T-helper 2 cell treated with Interferon-gamma antibody and Interleukin-4, amounts not matched to agents 5 μg/mL and 100 μg/mL, for 36 hours (primary cell): ENCODE data around the gene PLEKHB2.
"Not testable (repeated sequence)": the region's sequence is repeated elsewhere in the genome, so short reads cannot be mapped to it uniquely, and the experiment has no call there.

ENCODE experiments used
- DNase-seq: peaks from one replicate; pipeline ENCODE4 v3.0.0; 2021; ENCODE audit warnings: low spot score
- H3K27ac Mint-ChIP-seq: one replicate; pipeline ENCODE4 v1.8.0; 2021; ENCODE audit warnings: mild to moderate bottlenecking, mixed read lengths
- H3K27me3 Mint-ChIP-seq: one replicate; pipeline ENCODE4 v1.8.0; 2021; ENCODE audit warnings: low read depth, mixed read lengths
- H3K36me3 Mint-ChIP-seq: one replicate; pipeline ENCODE4 v1.8.0; 2021; ENCODE audit warnings: low read depth, mixed read lengths
- H3K4me1 Mint-ChIP-seq: one replicate; pipeline ENCODE4 v1.8.0; 2021; ENCODE audit warnings: low read depth, mixed read lengths
- H3K4me3 Mint-ChIP-seq: one replicate; pipeline ENCODE4 v1.8.0; 2022; ENCODE audit warnings: mild to moderate bottlenecking, moderate library complexity, mixed read lengths
- H3K9me3 Mint-ChIP-seq: one replicate; pipeline ENCODE4 v1.8.0; 2021; ENCODE audit warnings: mixed read lengths

Gene PLEKHB2

GRCh38 chr2:131113566-131114227, 8.6 kb downstream of the PLEKHB2 start:
- Mint-ChIP-seq H3K4me3 (no peak overlapping the region), H3K27me3 (no peaks in the 10 kb centered on the region), H3K27ac (peak overlapping the region; percentile 15), H3K4me1 (peaks cover 60% of the 10 kb centered on the region), H3K9me3 (peaks cover 8% of the 10 kb centered on the region), H3K36me3 (peaks cover 62% of the 10 kb centered on the region)
- DNase-seq, result no peak

- Mint-ChIP-seq H3K4me1 (peaks cover 56% of the 10 kb centered on the region), H3K4me3 (peak overlapping the region; percentile 5), H3K36me3 (peaks cover 59% of the 10 kb centered on the region)
- not testable (repeated sequence) for H3K9me3 Mint-ChIP-seq, H3K27me3 Mint-ChIP-seq, H3K27ac Mint-ChIP-seq, DNase-seq
Measured at GRCh38 chr2:131114950-131115349, 9.8 kb downstream of the PLEKHB2 start.

GRCh38 chr2:131115752-131116151, 10.6 kb downstream of the PLEKHB2 start:
- Mint-ChIP-seq H3K4me3 (peak overlapping the region; percentile 38), H3K36me3 (peaks cover 56% of the 10 kb centered on the region), H3K27ac (peak overlapping the region; percentile 50)

GRCh38 chr2:131120815-131121317, 15.7 kb downstream of the PLEKHB2 start:
- peaks cover 45% of the 10 kb centered on the region for H3K36me3 Mint-ChIP-seq
- no peak for DNase-seq
- no peaks in the 10 kb centered on the region for H3K27me3 Mint-ChIP-seq
- no peaks in the 10 kb centered on the region for H3K9me3 Mint-ChIP-seq
- H3K27ac Mint-ChIP-seq, result no peak overlapping the region
- H3K4me1 Mint-ChIP-seq, result peaks cover 17% of the 10 kb centered on the region
- no peak overlapping the region for H3K4me3 Mint-ChIP-seq

More at GRCh38 chr2:131115752-131116151, 10.6 kb downstream of the PLEKHB2 start:
- DNase-seq, result no peak
- Mint-ChIP-seq H3K4me1 (peaks cover 52% of the 10 kb centered on the region), H3K27me3 (no peaks in the 10 kb centered on the region), H3K9me3 (peaks cover 8% of the 10 kb centered on the region)

GRCh38 chr2:131121464-131121863, 16.3 kb downstream of the PLEKHB2 start:
- no peak overlapping the region for H3K4me3 Mint-ChIP-seq
- peaks cover 42% of the 10 kb centered on the region for H3K36me3 Mint-ChIP-seq
- peaks cover 11% of the 10 kb centered on the region for H3K4me1 Mint-ChIP-seq
- H3K9me3 Mint-ChIP-seq, result no peaks in the 10 kb centered on the region
- no peaks in the 10 kb centered on the region for H3K27me3 Mint-ChIP-seq
- no peak overlapping the region for H3K27ac Mint-ChIP-seq
- DNase-seq, result no peak

GRCh38 chr2:131122496-131122895, 17.4 kb downstream of the PLEKHB2 start:
- Mint-ChIP-seq H3K36me3 (peaks cover 49% of the 10 kb centered on the region), H3K27ac (no peak overlapping the region), H3K4me1 (peaks cover 9% of the 10 kb centered on the region), H3K27me3 (no peaks in the 10 kb centered on the region), H3K9me3 (no peaks in the 10 kb centered on the region), H3K4me3 (no peak overlapping the region)
- no peak for DNase-seq

GRCh38 chr2:131123192-131123591, 18.1 kb downstream of the PLEKHB2 start:
- H3K4me1 Mint-ChIP-seq, result peaks cover 3% of the 10 kb centered on the region
- no peaks in the 10 kb centered on the region for H3K9me3 Mint-ChIP-seq
- H3K4me3 Mint-ChIP-seq, result no peak overlapping the region
- H3K27ac Mint-ChIP-seq, result no peak overlapping the region
- peaks cover 50% of the 10 kb centered on the region for H3K36me3 Mint-ChIP-seq
- no peaks in the 10 kb centered on the region for H3K27me3 Mint-ChIP-seq
- DNase-seq, result no peak

GRCh38 chr2:131125195-131125757, 20.1 kb downstream of the PLEKHB2 start:
- no peak overlapping the region for H3K4me3 Mint-ChIP-seq
- no peak overlapping the region for H3K27ac Mint-ChIP-seq
- no peaks in the 10 kb centered on the region for H3K9me3 Mint-ChIP-seq
- H3K27me3 Mint-ChIP-seq, result no peaks in the 10 kb centered on the region
- H3K36me3 Mint-ChIP-seq, result peaks cover 66% of the 10 kb centered on the region
- DNase-seq, result no peak
- H3K4me1 Mint-ChIP-seq, result peaks cover 2% of the 10 kb centered on the region

- H3K9me3 Mint-ChIP-seq, result no peaks in the 10 kb centered on the region
- no peak overlapping the region for H3K27ac Mint-ChIP-seq
- DNase-seq, result no peak
- peaks cover 68% of the 10 kb centered on the region for H3K36me3 Mint-ChIP-seq
- H3K27me3 Mint-ChIP-seq, result no peaks in the 10 kb centered on the region
- no peak overlapping the region for H3K4me3 Mint-ChIP-seq
- no peaks in the 10 kb centered on the region for H3K4me1 Mint-ChIP-seq
Measured at GRCh38 chr2:131126436-131126835, 21.3 kb downstream of the PLEKHB2 start.

GRCh38 chr2:131127076-131127475, 21.9 kb downstream of the PLEKHB2 start:
- H3K9me3 Mint-ChIP-seq, result no peaks in the 10 kb centered on the region
- DNase-seq, result no peak
- peaks cover 66% of the 10 kb centered on the region for H3K36me3 Mint-ChIP-seq
- no peak overlapping the region for H3K4me3 Mint-ChIP-seq
- no peaks in the 10 kb centered on the region for H3K27me3 Mint-ChIP-seq
- H3K27ac Mint-ChIP-seq, result no peak overlapping the region
- H3K4me1 Mint-ChIP-seq, result no peaks in the 10 kb centered on the region

- H3K27me3 Mint-ChIP-seq, result no peaks in the 10 kb centered on the region
- H3K27ac Mint-ChIP-seq, result no peak overlapping the region
- peaks cover 65% of the 10 kb centered on the region for H3K36me3 Mint-ChIP-seq
- DNase-seq, result no peak
- H3K4me3 Mint-ChIP-seq, result no peak overlapping the region
- no peaks in the 10 kb centered on the region for H3K9me3 Mint-ChIP-seq
- no peaks in the 10 kb centered on the region for H3K4me1 Mint-ChIP-seq
Measured at GRCh38 chr2:131127981-131128380, 22.8 kb downstream of the PLEKHB2 start.

GRCh38 chr2:131130298-131130596, 25.1 kb downstream of the PLEKHB2 start:
- H3K9me3 Mint-ChIP-seq, result no peaks in the 10 kb centered on the region
- H3K4me1 Mint-ChIP-seq, result no peaks in the 10 kb centered on the region
- no peak overlapping the region for H3K4me3 Mint-ChIP-seq
- H3K27ac Mint-ChIP-seq, result no peak overlapping the region
- DNase-seq, result no peak
- H3K27me3 Mint-ChIP-seq, result no peaks in the 10 kb centered on the region
- peaks cover 62% of the 10 kb centered on the region for H3K36me3 Mint-ChIP-seq

- no peaks in the 10 kb centered on the region for H3K27me3 Mint-ChIP-seq
- no peaks in the 10 kb centered on the region for H3K9me3 Mint-ChIP-seq
- no peak overlapping the region for H3K27ac Mint-ChIP-seq
- H3K4me1 Mint-ChIP-seq, result no peaks in the 10 kb centered on the region
- peaks cover 49% of the 10 kb centered on the region for H3K36me3 Mint-ChIP-seq
- no peak for DNase-seq
- H3K4me3 Mint-ChIP-seq, result no peak overlapping the region
Measured at GRCh38 chr2:131132729-131133128, 27.6 kb downstream of the PLEKHB2 start.

GRCh38 chr2:131140581-131140980, 35.4 kb downstream of the PLEKHB2 start:
- peaks cover 51% of the 10 kb centered on the region for H3K36me3 Mint-ChIP-seq
- H3K9me3 Mint-ChIP-seq, result no peaks in the 10 kb centered on the region
- H3K4me3 Mint-ChIP-seq, result no peak overlapping the region
- no peak overlapping the region for H3K27ac Mint-ChIP-seq
- no peak for DNase-seq
- no peaks in the 10 kb centered on the region for H3K27me3 Mint-ChIP-seq
- H3K4me1 Mint-ChIP-seq, result peaks cover 5% of the 10 kb centered on the region

- H3K27ac Mint-ChIP-seq, result peak overlapping the region; percentile 8
- peaks cover 5% of the 10 kb centered on the region for H3K4me1 Mint-ChIP-seq
- no peaks in the 10 kb centered on the region for H3K27me3 Mint-ChIP-seq
- no peak overlapping the region for H3K4me3 Mint-ChIP-seq
- peaks cover 43% of the 10 kb centered on the region for H3K36me3 Mint-ChIP-seq
- no peak for DNase-seq
- H3K9me3 Mint-ChIP-seq, result no peaks in the 10 kb centered on the region
Measured at GRCh38 chr2:131142849-131143248, 37.7 kb downstream of the PLEKHB2 start.
